Heart right ventricle (tissue), 16 donors: ENCODE measurements around the gene SLC1A7. TPM values are rescaled to one million over a fixed set of nuclear protein-coding genes. Genes with fewer than 3 reads are reported as not detected.
A peak's percentile ranks its signal among the peaks of the same experiment; 100 is the strongest.

Experiments
- ATAC-seq, 8 donors: fragments of 200-7000 bp; cut with Tn5 transposase; one replicate each; pipeline ENCODE4 v1.9.1; 2020; ENCODE audit warnings: mild to moderate bottlenecking in 8 of 8, moderate library complexity in 8 of 8, moderate number of reproducible peaks in 1 of 8
- DNase-seq, 2 donors: peaks; one replicate each; pipeline ENCODE4 v3.0.0-alpha.2; 2020
- H3K27ac ChIP-seq, 10 donors: fragments of 200-600 bp; sonication (generic) in 2 of 10; one replicate each; pipeline versions ENCODE4 v1.5.0 to v1.8.0; 2020 to 2022; ENCODE audit warnings: mild to moderate bottlenecking in 3 of 10
- H3K27me3 ChIP-seq, 7 donors: fragments of 200-600 bp; one replicate each; pipeline ENCODE4 v1.8.0; 2021 to 2022; ENCODE audit warnings: mild to moderate bottlenecking in 2 of 7
- H3K36me3 ChIP-seq, 9 donors: fragments of 200-600 bp; sonication (generic) in 1 of 9; one replicate each; pipeline versions ENCODE4 v1.5.0 to v1.8.0; 2020 to 2022; ENCODE audit warnings: mild to moderate bottlenecking in 2 of 9
- H3K4me1 ChIP-seq, 9 donors: fragments of 200-600 bp; sonication (generic) in 1 of 9; one replicate each; pipeline versions ENCODE4 v1.5.0 to v1.8.0; 2020 to 2022; ENCODE audit warnings: mild to moderate bottlenecking in 4 of 9
- H3K4me3 ChIP-seq, 10 donors: fragments of 200-600 bp; sonication (generic) in 2 of 10; one replicate each; pipeline versions ENCODE4 v1.5.0 to v1.8.0; 2020 to 2022; ENCODE audit warnings: mild to moderate bottlenecking in 7 of 10, moderate library complexity in 2 of 10
- H3K9me3 ChIP-seq, 11 donors: fragments of 200-600 bp in 10 of 11; sonication (generic) in 2 of 11; one replicate each; pipeline versions ENCODE4 v1.5.0 to v1.8.0; 2013 to 2022; ENCODE audit warnings: mild to moderate bottlenecking in 2 of 11, control low read depth in 1 of 11, moderate library complexity in 1 of 11
- WGBS, 2 donors: extraction: QIAGEN DNeasy Blood & Tissue Kit; methylation state at CpG; one replicate each; pipeline ENCODE4 v1.1.7; 2013; ENCODE audit warnings: inconsistent platforms in 1 of 2; 5-methylcytosine and 5-hydroxymethylcytosine counted together
- intact Hi-C, 10 donors: fragments of 100-400 bp; cut with DNase I; formaldehyde crosslinking; loops; one replicate each; pipeline versions ENCODE4 v1.11.1 to v1.14.2; 2022
- polyA plus RNA-seq, 2 donors: library from polyadenylated mRNA; stranded (reverse); fragments of 200-250 nt; gene quantifications; one replicate each; pipeline ENCODE4 v1.2.3, GENCODE V29; 2013
- total RNA-seq, 10 donors: library from RNA; stranded (reverse); fragmentation: NEBNext Ultra II Directional in 3 of 10; extraction: Animal tissue kit (Norgen Biotek cat#: 25700) in 3 of 10; gene quantifications; one replicate each; pipeline versions ENCODE4 v1.2.1 to v1.2.4, GENCODE V29; 2021 to 2023
- TF ChIP-seq, protein P1 (sequence below), 9 donors: fragments of 200-600 bp; sonication (generic) in 2 of 9; IDR thresholded peaks; one replicate each; pipeline versions ENCODE4 v1.5.0 to v1.8.0; 2021 to 2022; ENCODE audit warnings: antibody characterized with exemption in 9 of 9, mild to moderate bottlenecking in 5 of 9, moderate library complexity in 1 of 9
- donor health status: Arrhythmogenic right ventricular cardiomyopathy.
- donor health status: ischemic (EF 13 %, LVEDD 7.1; RV severe dilation, severe dysfunction).
- donor health status: healthy with polysubstance abuse.
- donor health status: DM: no; HTN: yes; CAD: no.
- donor health status: DM: no; HTN: no; CAD: no.
- donor health status: ischemic (EF 25% LVEDD 6.9; RV normal size, moderate dysfunction).
- donor health status: ischemic (EF 25% LVEDD 5.7; RV mildly dilated, moderate dysfunction).
- donor health status: healthy.
- donor health status: DM: yes; HTN: yes; CAD: no.
- donor health status: Ischemic cardiomyopathy.
- donor health status: ischemic (EF 35%, LVEDD 5.7; RV mildly dilated, moderate dysfunction).
- donor health status: nonischemic (EF 11% LVEDD 7.7; RV severe dilation, severe dysfunction).
- donor health status: DM: yes; HTN: yes; CAD: no.
- donor health status: PGD.
- donor health status: ischemic (EF 29% LVEDD 5.4; RV normal size, mild dysfunction).
- donor health status: nonischemic (EF 23%, LVEDD 6.1; RV moderate dilation, normal function).

SLC1A7 gene
- total and polyA plus RNA-seq, 12 donors = 0.04 to 2.0 (median 0.42) TPM

DNA sequence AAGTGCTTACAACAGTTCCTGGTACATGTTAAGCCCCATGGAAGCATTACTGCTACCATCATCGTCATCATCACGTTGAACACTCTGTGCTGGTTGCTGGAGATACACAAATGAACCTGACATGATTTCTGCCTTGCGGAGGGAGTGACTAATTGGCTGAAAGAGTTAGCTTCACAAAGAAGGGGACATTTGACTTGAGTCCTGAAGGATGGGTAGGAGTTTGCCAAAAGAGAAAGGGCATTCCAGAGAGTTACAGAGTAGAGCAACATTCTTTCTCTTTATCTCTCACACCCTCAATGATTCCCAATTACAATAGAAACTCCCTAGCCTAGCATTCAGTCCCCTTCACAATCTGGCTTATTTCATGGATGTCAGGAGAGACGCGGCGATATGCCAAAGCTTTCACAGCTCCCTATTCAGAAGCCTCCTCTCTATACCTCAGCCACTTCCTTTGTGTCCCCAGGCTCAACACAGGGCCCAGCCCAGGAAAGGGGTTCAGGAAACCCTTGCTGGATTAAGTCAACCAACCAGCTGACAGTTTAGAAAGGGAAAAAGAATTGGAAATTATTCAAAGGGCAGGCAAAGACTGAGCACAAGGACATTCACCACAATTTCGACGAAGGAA lies 38.0 kb downstream of the SLC1A7 start:
- WGBS, 2 donors = 52 to 59% methylated on average over 8 of the region's 8 CpGs
- Histone ChIP-seq H3K36me3 (no peaks in the 10 kb centered on the region), H3K4me3 (no peak overlapping the region), H3K9me3 (no peaks in the 10 kb centered on the region), H3K27me3 (no peaks in the 10 kb centered on the region), H3K27ac (peak overlapping the region in 4 of 10 donors; percentile 2 to 49 (median 26)), H3K4me1 (peaks cover 4 to 29% (median 9%) of the 10 kb centered on the region in 9 donors)
- peak in 5 of 8 donors; percentile 6 to 51 (median 29) for ATAC-seq
- intact Hi-C loops = no loop called here
- TF ChIP-seq, protein P1, sequence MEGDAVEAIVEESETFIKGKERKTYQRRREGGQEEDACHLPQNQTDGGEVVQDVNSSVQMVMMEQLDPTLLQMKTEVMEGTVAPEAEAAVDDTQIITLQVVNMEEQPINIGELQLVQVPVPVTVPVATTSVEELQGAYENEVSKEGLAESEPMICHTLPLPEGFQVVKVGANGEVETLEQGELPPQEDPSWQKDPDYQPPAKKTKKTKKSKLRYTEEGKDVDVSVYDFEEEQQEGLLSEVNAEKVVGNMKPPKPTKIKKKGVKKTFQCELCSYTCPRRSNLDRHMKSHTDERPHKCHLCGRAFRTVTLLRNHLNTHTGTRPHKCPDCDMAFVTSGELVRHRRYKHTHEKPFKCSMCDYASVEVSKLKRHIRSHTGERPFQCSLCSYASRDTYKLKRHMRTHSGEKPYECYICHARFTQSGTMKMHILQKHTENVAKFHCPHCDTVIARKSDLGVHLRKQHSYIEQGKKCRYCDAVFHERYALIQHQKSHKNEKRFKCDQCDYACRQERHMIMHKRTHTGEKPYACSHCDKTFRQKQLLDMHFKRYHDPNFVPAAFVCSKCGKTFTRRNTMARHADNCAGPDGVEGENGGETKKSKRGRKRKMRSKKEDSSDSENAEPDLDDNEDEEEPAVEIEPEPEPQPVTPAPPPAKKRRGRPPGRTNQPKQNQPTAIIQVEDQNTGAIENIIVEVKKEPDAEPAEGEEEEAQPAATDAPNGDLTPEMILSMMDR (IDR thresholded peaks at IDR 0.05) = no peak
- DNase-seq = no peak

DNA sequence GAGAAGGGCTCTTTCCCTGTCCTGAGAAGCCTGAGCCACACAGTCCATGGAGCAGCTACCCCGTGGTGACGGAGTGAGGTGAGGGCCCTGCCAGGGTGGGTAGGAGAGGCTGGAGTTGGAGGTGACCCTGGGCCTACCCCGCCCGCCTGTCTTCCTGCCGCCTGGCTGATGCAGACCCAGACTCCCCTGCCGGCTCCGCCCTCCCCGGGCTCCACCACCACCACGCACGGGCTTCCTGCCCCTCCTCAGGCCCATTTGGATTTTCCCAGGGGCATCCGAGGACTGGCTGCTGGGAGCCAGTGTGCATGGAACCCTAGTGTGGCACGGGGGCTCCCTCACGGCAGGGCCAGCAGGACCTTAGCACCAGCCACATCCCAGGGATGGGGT lies 47.9 kb downstream of the SLC1A7 start:
- intact Hi-C loops = no loop called here
- Histone ChIP-seq H3K27ac (peak overlapping the region in 6 of 10 donors; percentile 35 to 77 (median 61)), H3K36me3 (no peaks in the 10 kb centered on the region), H3K4me3 (no peak overlapping the region), H3K27me3 (no peaks in the 10 kb centered on the region), H3K9me3 (peaks cover 0 to 26% (median 0%) of the 10 kb centered on the region in 11 donors), H3K4me1 (peaks cover 7 to 35% (median 20%) of the 10 kb centered on the region in 9 donors)
- DNase-seq (peak in 1 of 2 donors; percentile 54), ATAC-seq (peak in 5 of 8 donors; percentile 17 to 72 (median 61))
- WGBS, 2 donors = 48 to 60% methylated on average over 11 to 13 of the region's 13 CpGs
- TF ChIP-seq, protein P1 (IDR thresholded peaks at IDR 0.05) = no peak

DNA sequence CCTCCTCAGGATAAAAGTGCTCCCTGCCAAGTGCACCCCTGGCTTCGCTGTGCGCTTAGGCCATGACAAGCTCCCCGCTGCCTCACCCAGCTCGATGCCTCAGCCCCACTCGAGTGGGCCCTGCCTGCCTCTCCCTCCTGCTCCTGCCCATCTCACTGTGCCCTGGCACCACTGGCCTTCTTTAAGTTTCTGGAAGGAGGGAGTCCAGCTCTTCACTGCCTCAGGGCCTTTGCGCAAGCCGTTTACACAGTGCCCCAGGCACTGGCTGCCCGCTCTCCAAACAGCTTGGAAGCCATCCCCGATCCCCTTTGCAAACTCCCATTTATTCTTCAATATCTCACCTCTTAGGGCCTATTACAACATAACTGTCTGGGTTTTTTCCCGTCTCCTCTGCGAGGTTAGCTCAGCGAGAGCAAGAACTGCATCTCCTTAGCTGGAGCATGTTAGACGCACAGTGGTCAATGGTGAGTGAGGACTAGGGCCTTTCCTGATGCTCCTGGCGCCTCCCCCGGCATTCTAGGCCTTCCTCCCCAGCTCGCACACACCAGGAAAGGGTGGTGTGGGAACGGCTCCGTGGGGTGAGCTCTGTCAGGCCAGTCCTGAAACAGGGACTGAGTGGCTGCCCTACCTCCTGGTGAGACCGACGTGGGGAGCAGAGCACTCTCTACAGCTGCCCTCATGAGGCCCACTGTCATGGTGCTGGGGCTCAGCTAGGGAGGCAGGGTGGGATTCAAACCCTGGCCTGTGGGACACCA lies 48.5 kb downstream of the SLC1A7 start:
- H3K27ac ChIP-seq = peak overlapping the region in 6 of 10 donors; percentile 35 to 77 (median 61)

DNA sequence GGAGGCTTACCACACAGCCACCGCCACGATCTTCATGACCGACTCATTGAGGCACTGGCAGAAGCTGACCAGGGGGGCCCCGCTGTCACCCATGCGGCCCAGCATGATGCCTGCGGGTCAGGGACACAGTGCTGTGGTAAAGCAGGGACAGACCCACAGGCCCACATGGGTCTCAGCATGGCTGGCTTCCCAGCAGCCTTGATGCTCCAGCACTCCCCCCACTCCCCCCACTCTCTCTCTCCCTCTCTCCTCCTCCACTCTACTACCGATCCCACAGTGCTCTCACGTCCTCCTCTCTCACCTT lies 49.0 kb downstream of the SLC1A7 start:
- intact Hi-C loops = no loop called here
- TF ChIP-seq, protein P1 (IDR thresholded peaks at IDR 0.05) = no peak
- WGBS, 2 donors = 88 to 93% methylated on average over 8 of the region's 8 CpGs
- no peak for ATAC-seq
- H3K27ac ChIP-seq = no peak overlapping the region
- no peaks in the 10 kb centered on the region for H3K36me3 ChIP-seq
- H3K4me3 ChIP-seq = no peak overlapping the region
- H3K4me1 ChIP-seq = peaks cover 7 to 35% (median 20%) of the 10 kb centered on the region in 9 donors
- no peak for DNase-seq
- no peaks in the 10 kb centered on the region for H3K27me3 ChIP-seq
- H3K9me3 ChIP-seq = peaks cover 0 to 19% (median 0%) of the 10 kb centered on the region in 11 donors

More for the DNA sequence above, 48.5 kb downstream of the SLC1A7 start:
- TF ChIP-seq, protein P1 (IDR thresholded peaks at IDR 0.05) = no peak
- no peak for DNase-seq
- H3K9me3 ChIP-seq = peaks cover 0 to 25% (median 0%) of the 10 kb centered on the region in 11 donors
- H3K36me3 ChIP-seq = no peaks in the 10 kb centered on the region
- H3K4me1 ChIP-seq = peaks cover 7 to 35% (median 20%) of the 10 kb centered on the region in 9 donors
- 80 to 82% methylated on average over 20 of the region's 20 CpGs for WGBS, 2 donors
- no peaks in the 10 kb centered on the region for H3K27me3 ChIP-seq
- ATAC-seq = peak in 2 of 8 donors; percentile 18 to 25
- intact Hi-C loops = no loop called here
- H3K4me3 ChIP-seq = no peak overlapping the region
